Stimulated activated CD4-positive, alpha-beta T cell treated with anti-CD3 and anti-CD28 coated beads, Interleukin-12 subunit alpha, Interleukin-12 subunit beta, amount 100 ng/mL, for 24 hours (primary cell): ENCODE results near the gene FANCM.

Experiments used
- DNase-seq, 2 experiments: peaks; one replicate each; pipeline ENCODE4 v3.0.0-alpha.2; 2020; ENCODE audit warnings: low read depth in 2 of 2

The FANCM gene

GRCh38 chr14:45242706-45243105, 107.0 kb downstream of the FANCM start:
- no peak for DNase-seq

GRCh38 chr14:45246151-45246550, 110.4 kb downstream of the FANCM start:
- DNase-seq: no peak

- DNase-seq: no peak
Observed at GRCh38 chr14:45246691-45247090, 111.0 kb downstream of the FANCM start.

DNA sequence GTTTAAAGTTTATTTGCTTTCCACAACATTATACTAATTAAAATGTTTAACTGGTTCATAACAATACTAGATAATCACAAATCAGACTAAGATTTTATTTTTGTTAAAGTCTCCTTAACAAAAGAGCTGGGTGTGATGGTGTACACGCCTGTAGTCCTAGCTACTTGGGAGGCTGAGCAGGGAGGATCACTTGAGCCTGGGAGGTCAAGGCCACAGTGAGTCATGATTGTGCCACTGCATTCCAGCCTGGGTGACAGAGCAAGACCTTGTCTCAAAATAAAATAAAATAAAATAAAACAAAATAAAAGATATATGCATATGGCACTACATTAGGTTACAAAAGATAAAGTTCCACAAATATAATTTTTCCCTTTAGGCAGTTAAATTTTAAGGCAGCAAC, 111.7 kb downstream of the FANCM start:
- no peak for DNase-seq

DNA sequence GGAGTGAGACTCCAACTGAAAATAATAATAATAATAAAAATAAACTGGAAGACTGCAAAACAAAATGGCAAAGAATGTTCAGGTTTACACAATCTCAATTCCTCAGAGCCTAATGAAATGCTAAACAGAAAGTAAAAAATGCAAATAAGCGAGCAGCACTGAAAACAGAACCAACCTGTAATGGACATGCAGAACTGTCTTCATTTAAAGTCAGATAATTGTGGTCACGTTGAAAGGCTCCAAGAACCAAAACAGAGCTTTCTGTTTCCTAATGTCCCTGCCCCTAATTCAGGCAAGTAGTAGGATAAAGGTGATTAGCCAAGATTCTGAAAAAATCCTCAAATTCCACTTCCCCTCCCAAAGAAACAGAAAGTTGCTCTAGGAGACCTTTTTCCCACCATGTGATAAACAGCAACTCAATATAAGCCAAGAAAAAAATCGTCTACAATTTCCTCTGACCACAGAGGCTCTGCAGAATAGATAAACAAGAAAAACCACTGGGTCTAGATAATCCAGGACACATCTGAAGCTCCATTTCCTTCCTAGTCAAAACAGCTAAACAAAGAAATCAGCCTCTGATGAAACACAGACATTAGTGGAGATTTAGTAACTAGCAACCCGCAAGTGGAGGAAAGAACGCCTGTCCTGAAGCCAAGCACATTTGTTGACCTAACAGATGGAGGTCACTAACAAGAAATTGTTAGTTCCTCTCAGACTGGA, 114.3 kb downstream of the FANCM start:
- no peak for DNase-seq
